HFFc6 (cell line): ENCODE results near the gene TNFAIP3. TPM values are rescaled to one million over a fixed set of nuclear protein-coding genes. Genes with fewer than 3 reads are reported as not detected.

Experiments
- DNase-seq: peaks from one replicate; pipeline ENCODE4 v3.0.0-alpha.2; 2018
- H3K27ac Mint-ChIP-seq: 2 replicates; pipeline ENCODE4 v1.8.0; 2020; ENCODE audit warnings: mild to moderate bottlenecking, mixed read lengths
- H3K27me3 Mint-ChIP-seq: 2 replicates; pipeline ENCODE4 v1.8.0; 2021; ENCODE audit warnings: mild to moderate bottlenecking, moderate library complexity, mixed read lengths; ENCODE audit not compliant: insufficient read depth
- H3K36me3 Mint-ChIP-seq: 2 replicates; pipeline ENCODE4 v1.8.0; 2021; ENCODE audit warnings: low read depth, mixed read lengths
- H3K4me1 Mint-ChIP-seq: 2 replicates; pipeline ENCODE4 v1.8.0; 2020; ENCODE audit warnings: low read depth, mixed read lengths
- H3K4me3 Mint-ChIP-seq: 2 replicates; pipeline ENCODE4 v1.8.0; 2020; ENCODE audit warnings: mild to moderate bottlenecking, moderate library complexity, mixed read lengths
- H3K9me3 Mint-ChIP-seq: 2 replicates; pipeline ENCODE4 v1.8.0; 2020; ENCODE audit warnings: mild to moderate bottlenecking, mixed read lengths
- total RNA-seq, 6 experiments: library from RNA; stranded (reverse); fragmentation: NEBNext Ultra II Directional; extraction: Animal tissue kit (Norgen Biotek cat#: 25700); gene quantifications; 2 replicates in 1 of 6; 3 replicates in 5 of 6; pipeline ENCODE4 v1.2.3, GENCODE V29; 2021
- TF ChIP-seq, protein P1 (sequence below): fragments of 200-600 bp; sonication (generic); IDR thresholded peaks from 2 replicates; pipeline ENCODE4 v1.5.0; 2021; ENCODE audit warnings: antibody characterized with exemption, mild to moderate bottlenecking

TNFAIP3 gene
- total RNA-seq, 6 experiments from 2014 or later: 4.5 to 17.2 (median 7.8) TPM

DNA sequence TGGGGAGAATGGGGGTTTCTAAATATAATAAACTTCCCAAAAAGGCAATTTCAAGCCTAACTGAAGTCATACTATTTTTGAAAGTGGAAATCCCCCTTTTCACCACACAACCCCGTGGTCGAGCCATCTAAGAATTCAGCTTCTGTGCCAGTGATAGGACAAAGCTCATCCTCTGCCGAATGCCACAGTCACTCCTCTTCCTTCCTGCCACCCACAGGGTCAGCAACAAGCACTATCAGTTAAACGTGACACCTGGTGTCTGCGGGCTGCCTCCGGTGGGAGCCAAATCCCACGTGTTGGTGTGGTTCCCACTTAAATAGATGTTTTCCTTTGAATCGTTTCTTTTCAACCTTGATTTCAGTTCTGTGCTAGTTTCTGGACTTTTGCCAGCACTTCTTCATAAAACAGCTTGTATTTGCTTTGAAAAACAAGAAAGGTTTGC lies 60.7 kb downstream of the TNFAIP3 start:
- Mint-ChIP-seq H3K9me3 (no peaks in the 10 kb centered on the region), H3K4me3 (peak overlapping the region; percentile 26; the same call in 1 of the 2 replicates), H3K36me3 (no peaks in the 10 kb centered on the region; the same call in 1 of the 2 replicates), H3K27ac (no peak overlapping the region), H3K27me3 (peaks cover 1% of the 10 kb centered on the region; the same call in 1 of the 2 replicates), H3K4me1 (peaks cover 67% of the 10 kb centered on the region)
- no peak for DNase-seq
- TF ChIP-seq, protein P1, sequence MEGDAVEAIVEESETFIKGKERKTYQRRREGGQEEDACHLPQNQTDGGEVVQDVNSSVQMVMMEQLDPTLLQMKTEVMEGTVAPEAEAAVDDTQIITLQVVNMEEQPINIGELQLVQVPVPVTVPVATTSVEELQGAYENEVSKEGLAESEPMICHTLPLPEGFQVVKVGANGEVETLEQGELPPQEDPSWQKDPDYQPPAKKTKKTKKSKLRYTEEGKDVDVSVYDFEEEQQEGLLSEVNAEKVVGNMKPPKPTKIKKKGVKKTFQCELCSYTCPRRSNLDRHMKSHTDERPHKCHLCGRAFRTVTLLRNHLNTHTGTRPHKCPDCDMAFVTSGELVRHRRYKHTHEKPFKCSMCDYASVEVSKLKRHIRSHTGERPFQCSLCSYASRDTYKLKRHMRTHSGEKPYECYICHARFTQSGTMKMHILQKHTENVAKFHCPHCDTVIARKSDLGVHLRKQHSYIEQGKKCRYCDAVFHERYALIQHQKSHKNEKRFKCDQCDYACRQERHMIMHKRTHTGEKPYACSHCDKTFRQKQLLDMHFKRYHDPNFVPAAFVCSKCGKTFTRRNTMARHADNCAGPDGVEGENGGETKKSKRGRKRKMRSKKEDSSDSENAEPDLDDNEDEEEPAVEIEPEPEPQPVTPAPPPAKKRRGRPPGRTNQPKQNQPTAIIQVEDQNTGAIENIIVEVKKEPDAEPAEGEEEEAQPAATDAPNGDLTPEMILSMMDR: no peak

DNA sequence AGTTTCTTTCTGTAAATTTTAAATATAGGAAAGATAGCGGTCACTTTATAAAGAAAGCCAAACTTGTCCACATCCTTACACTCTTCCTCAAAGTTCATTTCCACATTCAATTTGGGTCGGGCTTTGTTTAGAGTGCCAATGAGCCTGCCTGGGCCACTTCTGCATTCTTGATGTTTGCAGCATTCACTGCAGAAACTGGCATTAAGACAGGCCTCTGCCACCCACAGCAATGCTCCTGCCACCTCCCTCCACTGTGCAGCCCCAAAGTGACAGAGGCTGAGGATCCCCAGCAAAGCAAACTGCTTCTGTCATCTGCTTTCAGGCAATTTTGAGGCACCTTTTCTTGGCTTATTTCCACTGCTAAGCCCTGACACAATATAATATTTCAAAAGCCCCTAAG lies 61.2 kb downstream of the TNFAIP3 start:
- H3K27me3 Mint-ChIP-seq: peaks cover 1% of the 10 kb centered on the region; the same call in 1 of the 2 replicates
- H3K36me3 Mint-ChIP-seq: peaks cover under 1% of the 10 kb centered on the region
- H3K27ac Mint-ChIP-seq: no peak overlapping the region
- H3K4me1 Mint-ChIP-seq: peaks cover 69% of the 10 kb centered on the region
- H3K9me3 Mint-ChIP-seq: no peaks in the 10 kb centered on the region
- TF ChIP-seq, protein P1: no peak
- H3K4me3 Mint-ChIP-seq: no peak overlapping the region
- DNase-seq: no peak

GRCh38 chr6:137931849-137932465 lies 64.9 kb downstream of the TNFAIP3 start:
- H3K27me3 Mint-ChIP-seq: peaks cover 1% of the 10 kb centered on the region; the same call in 1 of the 2 replicates
- no peak overlapping the region; the same call in 1 of the 2 replicates for H3K4me3 Mint-ChIP-seq
- DNase-seq: no peak
- H3K27ac Mint-ChIP-seq: no peak overlapping the region
- peaks cover 5% of the 10 kb centered on the region for H3K36me3 Mint-ChIP-seq
- H3K4me1 Mint-ChIP-seq: peaks cover 49% of the 10 kb centered on the region
- TF ChIP-seq, protein P1: no peak
- H3K9me3 Mint-ChIP-seq: no peaks in the 10 kb centered on the region; the same call in 1 of the 2 replicates

Other genes with a start within 250 kb of the TNFAIP3 start
- gene PERP, start 240.2 kb downstream of the TNFAIP3 start, total RNA-seq: 10 to 100 TPM; 40.6 to 53.4 (median 47.9) TPM